Activated CD4-positive, alpha-beta T cell treated with anti-CD3 and anti-CD28 coated beads, Interleukin-2, amount 50 U/mL, for 24 hours (primary cell): ENCODE results near the gene BIK.
"Not testable (repeated sequence)": the region's sequence is repeated elsewhere in the genome, so short reads cannot be mapped to it uniquely, and the experiment has no call there.

Experiments used
- DNase-seq, 2 donors: peaks; one replicate each; pipeline ENCODE4 v3.0.0-alpha.2; 2020; ENCODE audit warnings: low read depth in 1 of 2, low spot score in 1 of 2

Gene BIK

GRCh38 chr22:43104056-43104625 lies 6.4 kb upstream of the BIK start:
- not testable (repeated sequence) for DNase-seq

- not testable (repeated sequence) for DNase-seq
These were observed 5.6 kb upstream of the BIK start for GRCh38 chr22:43104950-43105349.

DNA sequence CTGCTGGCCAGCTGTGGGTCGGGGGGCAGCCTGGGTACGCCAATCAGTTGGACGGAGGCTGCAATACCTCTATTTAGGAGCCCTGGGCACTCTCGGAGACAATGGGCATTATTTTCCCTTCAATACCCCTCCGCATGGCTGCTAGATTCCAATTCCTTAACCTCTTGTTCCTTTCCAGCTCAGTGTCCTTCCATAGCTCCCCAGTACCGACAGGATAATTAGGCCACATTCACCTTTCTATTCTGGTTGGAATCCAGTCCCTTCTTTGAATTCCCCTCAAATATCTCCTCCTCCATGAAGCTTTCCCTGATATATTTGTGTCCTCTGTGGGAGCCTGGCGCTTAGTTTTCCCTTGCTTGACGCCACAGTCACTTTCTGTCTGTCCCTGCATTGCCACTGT lies 4.2 kb upstream of the BIK start:
- DNase-seq = no peak

- DNase-seq = no peak
These were observed 1.0 kb upstream of the BIK start for GRCh38 chr22:43109511-43109910.

DNA sequence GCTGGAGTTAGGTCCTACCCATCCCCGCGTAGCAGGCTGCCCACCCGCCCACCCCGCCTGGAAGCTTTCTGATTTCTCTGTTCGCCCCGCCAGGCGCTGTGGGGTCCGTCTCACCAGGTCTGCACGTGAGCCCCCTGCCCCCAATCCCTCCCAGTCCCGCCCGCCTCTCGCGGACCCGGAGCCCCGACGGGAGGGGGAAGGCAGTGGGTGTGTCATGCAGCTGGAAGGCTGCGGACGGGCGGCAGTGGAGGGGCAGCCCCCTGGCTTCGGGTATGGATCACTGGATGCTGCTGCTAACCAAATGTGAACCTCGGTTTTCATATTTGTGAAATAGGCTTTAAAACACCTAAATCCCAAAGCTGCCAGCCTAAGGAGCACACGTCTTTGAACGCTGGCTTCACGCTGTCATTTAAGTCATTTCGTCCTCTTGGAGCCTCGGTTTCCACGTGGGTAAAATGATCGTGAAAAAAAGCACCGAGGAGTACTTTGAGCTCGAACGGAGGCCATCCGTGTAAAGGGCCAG lies 568 bp upstream of the BIK start:
- no peak for DNase-seq

DNA sequence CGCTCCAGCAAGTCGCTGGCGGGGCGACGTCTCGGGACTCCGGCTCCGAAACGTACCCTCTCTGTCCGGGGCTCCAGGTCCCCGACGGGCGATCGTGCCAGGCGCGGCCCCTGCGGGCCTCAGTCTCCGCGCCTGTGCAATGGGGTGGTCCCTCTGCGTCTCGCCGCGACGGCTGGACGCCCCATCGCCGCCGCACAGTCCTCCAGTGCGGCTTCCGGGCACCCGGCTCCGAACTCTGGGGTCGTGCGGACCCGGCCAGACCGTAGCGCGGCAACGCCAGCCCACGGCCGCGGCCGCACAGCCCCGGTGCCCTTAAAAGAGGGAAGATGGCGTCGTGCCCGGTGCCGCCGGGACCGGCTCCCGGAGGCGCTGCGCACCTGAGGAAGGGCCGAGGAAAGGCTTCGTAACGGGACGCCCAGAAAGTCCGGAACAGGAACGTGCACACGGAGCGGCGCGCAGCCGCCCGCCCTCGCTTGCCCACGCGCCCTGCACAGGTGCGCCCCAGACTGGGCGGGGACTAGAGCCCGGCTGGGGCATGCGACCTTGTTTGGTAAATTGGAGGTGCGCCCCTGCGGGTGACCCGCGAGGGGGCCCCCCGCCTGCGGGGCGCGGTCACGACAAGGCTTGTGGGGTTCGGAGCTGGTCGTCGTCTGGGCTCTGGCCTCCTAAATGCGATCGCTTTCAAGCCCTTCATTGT lies 525 bp downstream of the BIK start:
- no peak for DNase-seq

- no peak for DNase-seq
These were observed 3.1 kb downstream of the BIK start for GRCh38 chr22:43113526-43114251.

DNA sequence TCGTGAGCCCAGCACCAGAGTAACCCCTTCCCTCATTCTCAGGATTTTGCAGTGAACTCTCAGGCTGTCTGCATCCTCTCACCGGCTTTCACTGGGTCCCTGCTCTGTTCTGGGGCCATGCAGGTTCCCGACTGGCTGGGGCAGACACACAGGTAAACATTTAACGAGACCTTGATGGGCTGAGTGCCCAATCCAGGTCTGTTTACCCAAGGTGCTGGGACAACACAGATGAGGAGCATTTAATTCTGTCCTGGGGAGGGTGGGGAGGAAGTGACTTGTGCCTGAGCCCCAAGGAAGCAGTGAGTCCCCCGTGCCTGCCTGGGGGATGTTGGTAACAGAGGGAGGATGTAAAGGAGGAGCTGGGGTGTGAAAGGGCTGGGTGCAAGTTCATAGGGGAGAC lies 4.4 kb downstream of the BIK start:
- DNase-seq = no peak

- DNase-seq = no peak
These were observed 6.4 kb downstream of the BIK start for GRCh38 chr22:43116932-43117331.

DNA sequence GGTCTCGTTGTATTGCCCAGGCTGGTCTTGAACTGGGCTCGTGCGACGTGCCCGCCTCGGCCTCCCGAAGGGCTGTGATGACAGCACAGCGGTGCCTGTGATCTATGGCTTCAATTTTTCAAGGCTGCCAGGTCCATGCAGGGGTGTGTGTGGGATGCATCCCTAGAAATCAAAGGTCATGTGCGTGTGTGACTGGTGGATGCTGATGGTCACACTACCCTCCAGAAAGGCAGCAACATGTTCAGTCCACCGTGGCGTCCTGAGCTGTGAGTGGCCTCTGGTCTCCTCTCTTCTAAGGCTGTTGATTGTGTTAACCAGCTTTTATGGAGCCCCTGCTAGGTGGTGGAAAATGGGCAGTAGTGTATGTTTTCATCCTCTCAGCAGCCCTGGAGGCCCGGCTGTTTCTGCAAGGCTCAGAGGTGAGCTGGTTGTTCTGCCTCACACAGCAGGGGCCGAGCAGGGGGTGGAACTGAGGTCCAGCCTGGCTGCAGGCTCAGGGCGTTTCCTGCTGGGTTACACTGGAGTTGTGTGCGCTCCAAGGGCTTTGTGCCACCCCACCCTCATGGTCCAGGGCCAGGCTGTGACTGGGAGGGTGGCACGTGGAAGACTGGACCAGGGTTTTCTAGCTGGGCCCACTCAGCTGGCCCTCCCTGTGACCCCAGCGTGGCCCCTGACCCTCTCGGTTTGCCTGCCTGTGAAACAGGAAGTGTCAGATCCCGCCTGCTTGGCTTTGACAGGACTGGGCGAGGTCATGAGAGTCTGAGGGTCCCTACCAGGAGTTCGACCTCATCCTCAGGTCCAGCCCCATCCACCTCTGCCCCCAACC lies 7.7 kb downstream of the BIK start:
- DNase-seq = no peak

DNA sequence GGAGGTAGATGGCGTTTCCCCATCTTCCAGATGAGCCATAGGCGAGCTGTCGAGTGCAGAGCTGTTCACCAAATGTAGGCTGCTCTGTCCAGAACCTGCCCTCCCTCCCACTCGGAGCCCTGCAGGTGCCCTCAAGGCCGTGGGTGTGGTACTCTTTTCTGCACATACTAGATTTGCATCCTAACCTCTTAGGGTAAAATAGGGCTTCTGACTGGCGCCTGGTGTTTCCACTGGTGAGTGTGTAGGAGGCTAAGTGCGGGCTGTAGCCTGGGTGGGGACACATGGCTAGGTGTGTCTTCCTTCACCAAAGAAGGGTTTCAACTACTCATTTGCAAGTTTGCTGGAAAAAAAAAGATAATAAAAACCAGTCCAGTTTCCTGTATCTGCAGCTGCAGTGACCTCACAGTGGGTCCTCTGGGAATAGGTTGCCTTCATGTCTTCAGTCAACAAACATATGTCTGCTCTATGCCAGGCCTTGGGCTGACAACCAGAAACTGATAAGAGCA lies 8.5 kb downstream of the BIK start:
- no peak for DNase-seq

GRCh38 chr22:43126501-43127165 lies 16.1 kb downstream of the BIK start:
- DNase-seq = no peak

DNA sequence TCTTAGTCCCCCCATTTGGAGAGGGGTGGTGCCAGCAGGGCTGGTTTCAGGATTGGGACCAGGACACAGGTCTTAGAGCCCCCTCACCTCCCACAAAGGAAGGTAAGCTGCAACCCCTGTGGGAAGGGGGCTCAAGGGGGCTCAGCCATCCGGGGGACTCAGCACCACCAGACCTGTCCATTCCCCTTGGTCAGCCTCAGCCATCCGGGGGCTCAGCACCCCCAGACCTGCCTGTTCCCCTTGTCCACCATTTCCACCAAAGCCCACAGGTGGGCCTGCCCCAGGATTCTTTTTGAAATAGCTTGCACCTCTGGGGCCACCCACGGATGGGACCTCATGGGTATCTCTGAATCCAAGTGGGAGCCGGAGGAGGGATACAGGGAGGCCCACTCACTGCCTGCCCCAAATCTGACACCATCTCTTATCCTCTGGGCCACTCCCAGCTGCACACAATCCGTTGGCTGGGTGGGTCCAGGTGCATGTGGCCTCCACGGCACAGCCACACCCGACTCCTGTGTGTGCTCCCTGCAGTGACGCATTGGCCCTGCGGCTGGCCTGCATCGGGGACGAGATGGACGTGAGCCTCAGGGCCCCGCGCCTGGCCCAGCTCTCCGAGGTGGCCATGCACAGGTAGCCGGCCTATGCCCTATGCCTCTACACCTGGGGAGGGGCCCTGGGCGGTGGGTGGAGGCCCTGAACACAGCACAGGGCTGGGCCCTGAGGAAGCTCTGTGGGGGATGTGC lies 16.8 kb downstream of the BIK start:
- DNase-seq = no peak

DNA sequence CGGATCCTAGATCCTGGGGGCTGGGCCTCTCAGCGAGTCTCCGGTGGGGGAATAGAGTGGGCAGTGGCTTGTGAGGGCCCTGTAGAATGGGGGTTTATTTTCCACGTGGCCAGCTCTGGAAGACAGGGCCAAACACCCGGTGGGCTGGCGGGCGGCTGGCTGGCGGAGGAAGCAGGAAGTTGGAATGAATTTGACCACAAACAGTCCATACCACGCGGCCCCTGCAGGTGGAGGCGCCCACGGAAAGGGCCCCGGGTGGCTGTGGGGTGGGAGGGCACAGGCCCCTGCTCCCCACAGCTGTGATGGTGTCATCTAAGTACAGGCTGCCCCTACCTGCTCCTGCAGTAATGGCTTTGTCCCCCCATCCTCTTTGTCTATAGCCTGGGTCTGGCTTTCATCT lies 17.6 kb downstream of the BIK start:
- DNase-seq = no peak

DNA sequence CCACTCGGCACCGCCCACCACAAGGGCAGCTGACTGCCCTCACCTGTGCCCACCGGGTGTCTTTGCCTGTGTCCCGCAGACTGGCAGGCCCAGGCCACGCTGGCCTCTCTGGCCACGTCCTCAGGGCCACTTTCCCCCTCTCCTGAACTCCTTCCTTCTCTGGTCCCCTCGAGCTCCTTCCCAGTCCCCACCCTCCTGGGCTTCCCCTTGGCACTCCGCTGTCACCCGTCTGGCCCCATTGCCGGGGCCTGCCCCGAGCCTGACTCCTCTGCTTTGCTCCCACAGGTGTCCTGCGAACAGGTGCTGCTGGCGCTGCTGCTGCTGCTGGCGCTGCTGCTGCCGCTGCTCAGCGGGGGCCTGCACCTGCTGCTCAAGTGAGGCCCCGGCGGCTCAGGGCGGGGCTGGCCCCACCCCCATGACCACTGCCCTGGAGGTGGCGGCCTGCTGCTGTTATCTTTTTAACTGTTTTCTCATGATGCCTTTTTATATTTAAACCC lies 18.4 kb downstream of the BIK start:
- no peak for DNase-seq

GRCh38 chr22:43129426-43130425 lies 19.2 kb downstream of the BIK start:
- DNase-seq = no peak

DNA sequence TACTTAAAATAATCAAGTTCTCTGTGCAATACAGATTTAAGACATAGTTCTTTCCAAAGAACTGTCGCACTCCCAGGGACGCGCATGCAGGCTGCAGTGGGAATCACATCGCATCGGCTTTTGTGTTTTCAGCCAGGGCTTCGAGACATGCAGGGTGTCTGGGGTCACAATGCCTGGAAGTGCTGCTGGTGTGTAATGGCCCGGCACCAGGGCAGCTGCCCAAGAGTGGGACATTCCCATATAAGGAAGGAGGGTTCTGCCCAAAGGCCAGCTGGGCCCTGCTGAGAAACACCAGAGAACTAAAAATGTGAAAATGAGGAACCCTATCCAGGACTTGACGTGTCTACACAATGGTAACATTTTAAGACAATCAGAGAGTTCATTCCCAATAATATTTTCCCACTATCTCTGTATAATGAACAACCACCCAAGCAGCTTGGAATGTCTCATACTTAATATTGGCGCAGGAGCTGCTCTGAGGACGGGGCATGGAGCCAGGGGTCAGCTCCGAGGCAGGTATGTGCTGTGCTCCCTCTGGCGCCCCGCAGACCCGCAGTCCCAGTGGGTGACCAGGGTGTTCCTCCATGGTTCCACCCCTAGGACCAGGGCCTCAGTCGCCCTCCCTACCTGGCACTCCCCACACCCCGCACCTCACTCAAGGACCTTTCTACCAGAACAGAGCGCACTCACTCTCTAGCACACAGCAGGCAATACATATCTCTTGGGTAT lies 21.4 kb downstream of the BIK start:
- DNase-seq = no peak

GRCh38 chr22:43133401-43133800 lies 22.9 kb downstream of the BIK start:
- DNase-seq = no peak
